GM10266 (cell line): Measurements from ENCODE around the gene KCNK7.

Experiments used
- DNase-seq: peaks from one replicate; pipeline ENCODE4 v3.0.0; 2012; ENCODE audit errors: extremely low spot score
- CTCF ChIP-seq: IDR thresholded peaks from 2 replicates; pipeline ENCODE4 v1.5.1; 2012; ENCODE audit warnings: mild to moderate bottlenecking, low read depth; ENCODE audit not compliant: control insufficient read depth, insufficient read depth; ENCODE audit errors: missing control alignments

Gene KCNK7

GRCh38 chr11:65579291-65579690 lies 16.3 kb downstream of the KCNK7 start:
- DNase-seq = no peak
- no peak for TF ChIP-seq CTCF

DNA sequence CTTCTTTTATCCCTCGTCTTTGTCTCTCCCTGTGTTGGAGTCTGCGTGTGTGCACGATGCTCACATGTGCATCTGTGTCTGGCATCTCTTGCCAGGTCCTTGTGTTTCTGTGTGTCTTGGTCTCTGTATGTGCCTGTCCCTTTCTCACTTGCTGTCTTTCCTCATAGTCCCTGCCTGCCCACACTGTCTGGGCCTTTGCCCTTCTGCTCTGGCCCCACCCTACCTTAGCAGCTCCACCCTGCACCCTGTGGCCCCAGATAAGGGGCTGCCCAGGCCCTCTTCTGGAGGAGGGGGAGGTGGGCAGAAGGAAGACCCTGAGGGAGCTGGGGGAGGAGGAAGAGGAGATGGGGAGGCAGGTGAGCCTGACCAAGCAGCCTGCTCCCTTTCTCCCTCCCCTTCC lies 16.9 kb downstream of the KCNK7 start:
- DNase-seq = no peak
- no peak for TF ChIP-seq CTCF

GRCh38 chr11:65578134-65578533 lies 17.5 kb downstream of the KCNK7 start:
- no peak for DNase-seq
- no peak for TF ChIP-seq CTCF

DNA sequence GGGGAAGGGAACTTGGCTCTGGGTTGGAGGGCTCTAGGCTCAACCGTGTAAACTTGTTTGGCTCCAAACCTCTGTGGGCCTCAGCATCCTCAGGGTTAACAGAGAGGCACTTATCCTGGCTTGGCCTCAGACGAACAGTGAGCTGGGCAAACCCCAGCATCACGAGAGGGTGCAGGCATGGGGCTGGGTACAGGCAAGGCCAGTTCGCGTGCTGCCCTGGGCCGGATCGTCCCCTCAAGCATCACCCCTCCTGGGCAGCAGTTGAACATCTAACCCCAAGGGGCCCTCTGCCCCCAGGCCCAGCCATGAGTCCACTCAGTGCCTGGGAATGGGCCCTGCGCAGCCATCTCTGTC lies 17.9 kb downstream of the KCNK7 start:
- no peak for DNase-seq
- no peak for TF ChIP-seq CTCF

- no peak for TF ChIP-seq CTCF
- DNase-seq = no peak
Observed at GRCh38 chr11:65576867-65577755, 18.5 kb downstream of the KCNK7 start.

DNA sequence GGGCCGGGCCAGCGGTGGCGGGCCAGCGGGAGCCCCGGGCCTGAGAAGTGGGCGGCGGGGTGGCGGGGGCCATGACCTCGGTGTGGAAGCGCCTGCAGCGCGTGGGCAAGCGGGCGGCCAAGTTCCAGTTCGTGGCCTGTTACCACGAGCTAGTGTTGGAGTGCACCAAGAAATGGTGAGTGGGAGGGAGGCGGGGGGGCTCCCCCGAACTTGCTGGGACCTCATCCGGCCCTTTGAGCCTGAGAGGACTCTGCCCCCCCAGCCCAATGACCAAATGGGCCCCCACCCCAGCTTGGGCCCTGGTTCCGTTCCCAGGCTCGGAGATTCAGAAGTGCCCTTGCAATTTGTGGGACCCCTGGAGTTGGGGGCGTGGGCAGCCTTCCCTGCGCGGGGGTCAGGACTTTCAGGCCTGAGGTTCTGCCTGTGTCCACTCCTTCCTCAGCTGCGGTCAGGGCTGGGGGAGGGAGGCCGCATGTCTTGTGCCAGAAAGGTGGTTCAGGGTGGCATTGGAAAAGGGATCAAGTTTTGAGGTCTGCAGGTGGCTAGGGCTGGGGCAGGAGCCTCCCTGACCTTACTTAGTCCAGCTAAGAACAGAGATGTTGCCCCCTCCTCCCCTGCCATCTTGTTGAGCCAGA lies 19.3 kb downstream of the KCNK7 start:
- no peak for DNase-seq
- TF ChIP-seq CTCF = no peak
